22Rv1 (cell line): ENCODE measurements around the gene LRIG1.

ENCODE experiments used
- CTCF ChIP-seq: fragments of 450-650 bp; IDR thresholded peaks from 2 replicates; pipeline ENCODE4 v1.5.1; 2017; ENCODE audit warnings: mild to moderate bottlenecking
- ZFX ChIP-seq: fragments of 450-650 bp; IDR thresholded peaks from 2 replicates; pipeline ENCODE4 v1.6.1; 2017; ENCODE audit warnings: antibody characterized with exemption, borderline replicate concordance

GRCh38 chr3:66425032-66425431 is 75.8 kb downstream of the LRIG1 start:
- TF ChIP-seq CTCF (no peak), ZFX (no peak)
